GM23248 (cell line): Measurements from ENCODE around the gene LAPTM4A.

Experiments
- EZH2 ChIP-seq: fragments of 200-600 bp; sonication (generic); IDR thresholded peaks from 2 replicates; pipeline ENCODE4 v1.6.1; 2018; ENCODE audit warnings: antibody characterized with exemption, mild to moderate bottlenecking; ENCODE audit not compliant: insufficient read depth, poor library complexity, severe bottlenecking
- EZH2phosphoT487 ChIP-seq: fragments of 200-600 bp; sonication (generic); IDR thresholded peaks from 2 replicates; pipeline ENCODE4 v1.6.1; 2018; ENCODE audit warnings: antibody characterized with exemption, moderate library complexity, mild to moderate bottlenecking, low read depth; ENCODE audit not compliant: insufficient read depth

- no peak for TF ChIP-seq EZH2phosphoT487
- TF ChIP-seq EZH2: no peak
These were observed 31.7 kb downstream of the LAPTM4A start for GRCh38 chr2:20019747-20020146.
